Sigmoid colon (tissue), 7 donors: ENCODE results near the gene STRIP2. TPM values are rescaled to one million over a fixed set of nuclear protein-coding genes. Genes with fewer than 3 reads are reported as not detected.

Experiments used
- DNase-seq: peaks from one replicate; pipeline ENCODE4 v3.0.0-alpha.2; 2019
- H3K27ac ChIP-seq, 4 donors: fragments of 200-600 bp; sonication (generic); one replicate each; pipeline ENCODE4 v1.5.1; 2016 to 2019; ENCODE audit warnings: mild to moderate bottlenecking in 1 of 4
- H3K27me3 ChIP-seq, 3 donors: fragments of 200-600 bp; sonication (generic); one replicate each; pipeline ENCODE4 v1.5.1; 2019; ENCODE audit warnings: mild to moderate bottlenecking in 1 of 3
- H3K36me3 ChIP-seq, 4 donors: fragments of 200-600 bp; sonication (generic); one replicate each; pipeline ENCODE4 v1.5.1; 2016 to 2019
- H3K4me1 ChIP-seq, 4 donors: fragments of 200-600 bp; sonication (generic); one replicate each; pipeline ENCODE4 v1.5.1; 2017 to 2019
- H3K4me3 ChIP-seq, 4 donors: fragments of 200-600 bp; sonication (generic); one replicate each; pipeline ENCODE4 v1.5.1; 2017 to 2019; ENCODE audit warnings: mild to moderate bottlenecking in 2 of 4, moderate library complexity in 1 of 4
- H3K9me3 ChIP-seq, 4 donors: fragments of 200-600 bp in 3 of 4; sonication (generic) in 3 of 4; one replicate each; pipeline versions ENCODE4 v1.5.1 to v1.6.1; 2013 to 2019
- EP300 ChIP-seq, 4 donors: sonication (generic); formaldehyde crosslinking; IDR thresholded peaks; one replicate each; pipeline ENCODE4 v1.6.1; 2017; ENCODE audit warnings: antibody characterized with exemption in 4 of 4
- POLR2A ChIP-seq, 2 donors: fragments of 450-650 bp; IDR thresholded peaks; one replicate each; pipeline ENCODE4 v1.6.1; 2016; ENCODE audit warnings: antibody characterized with exemption in 2 of 2, mild to moderate bottlenecking in 2 of 2, moderate library complexity in 2 of 2
- POLR2AphosphoS5 ChIP-seq, 4 donors: sonication (generic); formaldehyde crosslinking; IDR thresholded peaks; one replicate each; pipeline ENCODE4 v1.6.1; 2017; ENCODE audit warnings: antibody characterized with exemption in 4 of 4
- WGBS, 2 donors: extraction: QIAGEN DNeasy Blood & Tissue Kit; methylation state at CpG; one replicate each; pipeline ENCODE4 v1.1.7; 2013; 5-methylcytosine and 5-hydroxymethylcytosine counted together
- intact Hi-C: fragments of 100-400 bp; cut with DNase I; formaldehyde crosslinking; loops from one replicate; pipeline ENCODE4 v1.15.1; 2023
- polyA plus RNA-seq, 3 donors: library from polyadenylated mRNA; stranded (reverse); fragments of 200-250 nt; gene quantifications; one replicate each; pipeline ENCODE4 v1.2.3, GENCODE V29; 2013
- total RNA-seq, 4 donors: library from RNA; depleted of rRNA; stranded (reverse); fragments of >200 nt; gene quantifications; one replicate each; pipeline ENCODE4 v1.1.0, GENCODE V29; 2016
- TF ChIP-seq, protein P1 (sequence below), 4 experiments: fragments of 450-650 bp in 3 of 4; fragments of 200-600 bp in 1 of 4; IDR thresholded peaks; one replicate each; pipeline ENCODE4 v1.5.1; 2016 to 2019; ENCODE audit warnings: antibody characterized with exemption in 4 of 4, mild to moderate bottlenecking in 3 of 4, moderate library complexity in 2 of 4
- donor health status: healthy with polysubstance abuse.
- donor health status: Bipolar disorder and iron deficiency.
- donor health status: healthy.

STRIP2 gene, protein sequence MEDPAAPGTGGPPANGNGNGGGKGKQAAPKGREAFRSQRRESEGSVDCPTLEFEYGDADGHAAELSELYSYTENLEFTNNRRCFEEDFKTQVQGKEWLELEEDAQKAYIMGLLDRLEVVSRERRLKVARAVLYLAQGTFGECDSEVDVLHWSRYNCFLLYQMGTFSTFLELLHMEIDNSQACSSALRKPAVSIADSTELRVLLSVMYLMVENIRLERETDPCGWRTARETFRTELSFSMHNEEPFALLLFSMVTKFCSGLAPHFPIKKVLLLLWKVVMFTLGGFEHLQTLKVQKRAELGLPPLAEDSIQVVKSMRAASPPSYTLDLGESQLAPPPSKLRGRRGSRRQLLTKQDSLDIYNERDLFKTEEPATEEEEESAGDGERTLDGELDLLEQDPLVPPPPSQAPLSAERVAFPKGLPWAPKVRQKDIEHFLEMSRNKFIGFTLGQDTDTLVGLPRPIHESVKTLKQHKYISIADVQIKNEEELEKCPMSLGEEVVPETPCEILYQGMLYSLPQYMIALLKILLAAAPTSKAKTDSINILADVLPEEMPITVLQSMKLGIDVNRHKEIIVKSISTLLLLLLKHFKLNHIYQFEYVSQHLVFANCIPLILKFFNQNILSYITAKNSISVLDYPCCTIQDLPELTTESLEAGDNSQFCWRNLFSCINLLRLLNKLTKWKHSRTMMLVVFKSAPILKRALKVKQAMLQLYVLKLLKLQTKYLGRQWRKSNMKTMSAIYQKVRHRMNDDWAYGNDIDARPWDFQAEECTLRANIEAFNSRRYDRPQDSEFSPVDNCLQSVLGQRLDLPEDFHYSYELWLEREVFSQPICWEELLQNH
- total RNA-seq = 1 to 10 TPM in 2 of 4 donors, under 1 TPM in 2; 0.49 to 4.4 (median 0.90) TPM
- polyA plus RNA-seq = 1 to 10 TPM in 1 of 3 donors, under 1 TPM in 1, not detected in 1; 0.92 to 1.7 TPM

DNA sequence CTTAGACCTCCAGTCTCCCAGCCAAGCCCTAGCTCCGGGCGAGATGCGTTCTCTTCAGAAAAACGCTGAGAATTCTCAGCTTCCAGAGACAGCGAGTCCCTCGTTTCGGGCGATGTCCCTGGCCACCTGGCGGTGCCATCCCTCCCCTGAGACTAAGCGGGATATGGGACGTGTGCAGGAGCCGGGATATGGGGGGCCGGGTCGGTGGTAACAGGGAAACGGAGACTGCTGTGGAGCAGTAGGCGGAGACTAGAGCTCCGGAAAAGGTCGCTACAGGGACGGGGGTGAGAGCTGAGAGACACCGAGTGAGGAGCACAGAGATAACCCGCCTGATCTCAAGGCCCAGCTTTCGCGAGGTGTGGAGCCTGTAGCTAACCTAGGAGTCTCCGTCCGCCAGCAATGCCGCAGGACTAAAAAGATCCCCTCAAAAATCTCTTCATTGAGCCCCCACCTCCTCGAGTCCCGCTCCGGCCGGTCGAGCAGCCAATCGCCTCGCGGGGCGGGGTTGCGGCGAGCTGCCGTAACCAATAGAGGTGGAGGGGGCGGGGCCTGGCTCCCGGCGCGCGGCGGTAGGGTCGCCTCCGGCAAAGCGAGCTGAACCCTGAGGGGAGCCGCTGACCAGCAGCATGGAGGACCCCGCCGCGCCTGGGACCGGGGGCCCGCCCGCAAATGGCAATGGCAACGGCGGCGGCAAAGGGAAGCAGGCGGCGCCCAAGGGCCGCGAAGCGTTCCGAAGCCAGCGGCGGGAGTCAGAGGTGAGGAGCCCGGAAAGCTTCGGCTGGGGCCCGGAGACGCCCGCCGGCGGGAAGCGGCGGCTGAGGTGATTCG, at the start of gene STRIP2:
Gene STRIP2 (plus strand): TSS at position 586 of the 828 bp plus-strand sequence. CDS start 41 bp downstream, at position 627.
- TF ChIP-seq, protein P1, sequence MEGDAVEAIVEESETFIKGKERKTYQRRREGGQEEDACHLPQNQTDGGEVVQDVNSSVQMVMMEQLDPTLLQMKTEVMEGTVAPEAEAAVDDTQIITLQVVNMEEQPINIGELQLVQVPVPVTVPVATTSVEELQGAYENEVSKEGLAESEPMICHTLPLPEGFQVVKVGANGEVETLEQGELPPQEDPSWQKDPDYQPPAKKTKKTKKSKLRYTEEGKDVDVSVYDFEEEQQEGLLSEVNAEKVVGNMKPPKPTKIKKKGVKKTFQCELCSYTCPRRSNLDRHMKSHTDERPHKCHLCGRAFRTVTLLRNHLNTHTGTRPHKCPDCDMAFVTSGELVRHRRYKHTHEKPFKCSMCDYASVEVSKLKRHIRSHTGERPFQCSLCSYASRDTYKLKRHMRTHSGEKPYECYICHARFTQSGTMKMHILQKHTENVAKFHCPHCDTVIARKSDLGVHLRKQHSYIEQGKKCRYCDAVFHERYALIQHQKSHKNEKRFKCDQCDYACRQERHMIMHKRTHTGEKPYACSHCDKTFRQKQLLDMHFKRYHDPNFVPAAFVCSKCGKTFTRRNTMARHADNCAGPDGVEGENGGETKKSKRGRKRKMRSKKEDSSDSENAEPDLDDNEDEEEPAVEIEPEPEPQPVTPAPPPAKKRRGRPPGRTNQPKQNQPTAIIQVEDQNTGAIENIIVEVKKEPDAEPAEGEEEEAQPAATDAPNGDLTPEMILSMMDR (IDR thresholded peaks at IDR 0.05) = no peak
- TF ChIP-seq EP300 (IDR thresholded peaks at IDR 0.05) = no peak
- TF ChIP-seq POLR2AphosphoS5 (IDR thresholded peaks at IDR 0.05) = peak in 2 of 4 donors; percentile 11 to 81
- TF ChIP-seq POLR2A (IDR thresholded peaks at IDR 0.05) = no peak
- H3K27ac ChIP-seq = peak within 1 kb of the TSS; percentile 52 to 73 (median 70)
- H3K36me3 ChIP-seq = no peaks in the 10 kb centered on the region
- intact Hi-C loops = no loop called here
- H3K9me3 ChIP-seq = no peaks in the 10 kb centered on the region
- DNase-seq = peak; percentile 94
- H3K27me3 ChIP-seq = peaks cover 8 to 33% (median 19%) of the 10 kb centered on the region in 3 donors
- 0% methylated on average over 75 of the region's 75 CpGs for WGBS, 2 donors
- H3K4me1 ChIP-seq = peaks cover 0 to 22% (median 16%) of the 10 kb centered on the region in 4 donors
- H3K4me3 ChIP-seq = peak within 1 kb of the TSS; percentile 45 to 84 (median 61)

DNA sequence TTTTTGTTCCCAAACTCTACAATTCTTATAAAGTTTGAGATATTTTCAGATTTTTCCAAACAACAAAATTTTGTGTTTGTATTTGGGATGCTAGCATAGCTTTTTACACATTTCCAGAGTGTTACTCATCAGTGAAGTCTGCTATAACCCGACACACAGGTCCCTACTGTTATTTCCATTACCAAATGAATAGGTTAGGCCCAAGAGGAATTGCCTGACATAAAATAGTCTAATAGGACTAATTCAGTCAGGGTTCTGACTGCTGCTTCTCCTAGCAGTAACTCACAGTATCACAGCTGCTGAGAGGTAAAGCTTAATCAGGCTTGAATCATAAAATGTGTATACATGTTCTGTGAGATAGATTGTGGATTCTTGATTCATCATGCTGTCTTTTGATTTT, 49.1 kb upstream of the STRIP2 start:
- 91 to 96% methylated on average over 1 of the region's 1 CpG for WGBS, 2 donors
- peaks cover 0 to 16% (median 1%) of the 10 kb centered on the region in 4 donors for H3K36me3 ChIP-seq
- no peak for DNase-seq

DNA sequence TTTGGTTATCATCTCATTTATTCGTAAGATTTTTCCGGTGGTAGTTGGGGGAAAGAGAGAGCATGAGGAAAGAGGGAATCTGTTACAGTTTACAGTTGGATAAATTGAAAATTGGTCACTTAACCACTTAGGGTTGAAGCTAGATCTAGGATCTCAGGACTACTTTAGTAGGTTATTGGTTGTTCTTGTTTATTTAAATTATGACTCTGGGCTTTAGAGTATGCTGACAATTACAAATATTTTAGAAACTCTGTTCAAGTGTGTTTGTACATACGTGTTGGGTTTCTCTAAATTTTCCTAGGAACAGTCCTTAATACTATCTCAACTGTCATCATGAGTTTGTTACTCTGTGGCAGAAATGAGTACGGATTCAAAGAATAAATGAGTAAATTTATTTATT, 48.6 kb upstream of the STRIP2 start:
- WGBS, 2 donors = 93 to 94% methylated on average over 4 of the region's 4 CpGs
- peaks cover 0 to 16% (median 2%) of the 10 kb centered on the region in 4 donors for H3K36me3 ChIP-seq
- no peaks in the 10 kb centered on the region for H3K27me3 ChIP-seq
- TF ChIP-seq POLR2A (IDR thresholded peaks at IDR 0.05) = no peak
- no peak for TF ChIP-seq EP300 (IDR thresholded peaks at IDR 0.05)
- TF ChIP-seq, protein P1 (IDR thresholded peaks at IDR 0.05) = no peak
- no peak for TF ChIP-seq POLR2AphosphoS5 (IDR thresholded peaks at IDR 0.05)
- H3K4me3 ChIP-seq = no peak overlapping the region
- no peaks in the 10 kb centered on the region for H3K9me3 ChIP-seq
- DNase-seq = no peak
- intact Hi-C loops = no loop called here
- H3K27ac ChIP-seq = no peak overlapping the region
- H3K4me1 ChIP-seq = no peaks in the 10 kb centered on the region

More for the DNA sequence above, 49.1 kb upstream of the STRIP2 start:
- Histone ChIP-seq H3K27me3 (no peaks in the 10 kb centered on the region), H3K27ac (no peak overlapping the region), H3K4me1 (no peaks in the 10 kb centered on the region), H3K9me3 (no peaks in the 10 kb centered on the region), H3K4me3 (no peak overlapping the region)
- intact Hi-C loops = no loop called here
- TF ChIP-seq, protein P1 (IDR thresholded peaks at IDR 0.05) = no peak
- no peak for TF ChIP-seq POLR2AphosphoS5 (IDR thresholded peaks at IDR 0.05)
- no peak for TF ChIP-seq EP300 (IDR thresholded peaks at IDR 0.05)
- no peak for TF ChIP-seq POLR2A (IDR thresholded peaks at IDR 0.05)

DNA sequence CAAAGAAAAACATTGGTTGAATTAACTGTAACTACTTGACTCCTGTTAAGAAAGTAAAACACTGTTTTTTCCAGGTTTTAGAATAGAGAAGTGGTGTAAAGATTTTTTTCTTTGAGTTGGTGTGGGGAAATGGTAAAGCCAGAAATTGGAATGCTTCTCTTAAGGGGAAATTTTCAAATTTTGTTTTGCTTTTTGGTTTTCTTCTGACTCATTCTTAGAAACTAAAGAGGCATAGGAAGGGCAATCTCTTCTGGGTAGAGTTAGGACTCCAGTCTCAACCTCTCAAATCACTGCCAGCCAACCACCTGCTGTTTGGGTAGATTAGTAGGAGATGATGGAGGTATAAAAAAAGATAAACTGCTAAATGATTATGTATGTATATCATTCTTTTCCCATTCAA, 47.7 kb upstream of the STRIP2 start:
- no peaks in the 10 kb centered on the region for H3K4me1 ChIP-seq
- TF ChIP-seq POLR2AphosphoS5 (IDR thresholded peaks at IDR 0.05) (no peak), EP300 (IDR thresholded peaks at IDR 0.05) (no peak), POLR2A (IDR thresholded peaks at IDR 0.05) (no peak)
- TF ChIP-seq, protein P1 (IDR thresholded peaks at IDR 0.05) = no peak
- no peak overlapping the region for H3K27ac ChIP-seq
- H3K9me3 ChIP-seq = no peaks in the 10 kb centered on the region
- H3K4me3 ChIP-seq = no peak overlapping the region
- intact Hi-C loops = no loop called here
- peaks cover 0 to 14% (median 2%) of the 10 kb centered on the region in 4 donors for H3K36me3 ChIP-seq
- DNase-seq = no peak
- H3K27me3 ChIP-seq = no peaks in the 10 kb centered on the region
